Memory B cell (primary cell): ENCODE measurements around the gene PPP1R14C.

Experiments
- ATAC-seq: fragments of 150-1000 bp; cut with Tn5 transposase; 2 replicates; pipeline ENCODE4 v1.10.0; 2021; ENCODE audit warnings: low read depth, mild to moderate bottlenecking, moderate library complexity
- DNase-seq, 2 donors: peaks; one replicate each; pipeline ENCODE4 v3.0.0; 2022; ENCODE audit warnings: low spot score in 2 of 2
- H3K27ac Mint-ChIP-seq: one replicate; pipeline ENCODE4 v1.8.0; 2022; ENCODE audit warnings: mild to moderate bottlenecking, moderate library complexity, mixed read lengths
- H3K27me3 Mint-ChIP-seq: one replicate; pipeline ENCODE4 v1.8.0; 2022; ENCODE audit warnings: mixed read lengths
- H3K36me3 Mint-ChIP-seq: one replicate; pipeline ENCODE4 v1.8.0; 2022; ENCODE audit warnings: mild to moderate bottlenecking, mixed read lengths
- H3K4me1 Mint-ChIP-seq: one replicate; pipeline ENCODE4 v1.8.0; 2022; ENCODE audit warnings: mixed read lengths
- H3K4me3 Mint-ChIP-seq: one replicate; pipeline ENCODE4 v1.8.0; 2022; ENCODE audit warnings: mild to moderate bottlenecking, moderate library complexity, mixed read lengths
- H3K9me3 Mint-ChIP-seq: one replicate; pipeline ENCODE4 v1.8.0; 2022; ENCODE audit warnings: mixed read lengths

Gene PPP1R14C, protein sequence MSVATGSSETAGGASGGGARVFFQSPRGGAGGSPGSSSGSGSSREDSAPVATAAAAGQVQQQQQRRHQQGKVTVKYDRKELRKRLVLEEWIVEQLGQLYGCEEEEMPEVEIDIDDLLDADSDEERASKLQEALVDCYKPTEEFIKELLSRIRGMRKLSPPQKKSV

GRCh38 chr6:150142670-150143515, at the start of gene PPP1R14C:
TSS of gene PPP1R14C (plus strand) at chr6:150143044. CDS start at chr6:150143193, 149 bp downstream.
- ATAC-seq (peak; percentile 72), DNase-seq (peak in 1 of 2 donors; percentile 38)
- Mint-ChIP-seq H3K4me1 (peaks cover 22% of the 10 kb centered on the region), H3K9me3 (peaks cover 7% of the 10 kb centered on the region), H3K36me3 (no peaks in the 10 kb centered on the region), H3K27ac (no peak within 1 kb of the TSS), H3K4me3 (peak within 1 kb of the TSS; percentile 78), H3K27me3 (peaks cover 12% of the 10 kb centered on the region)

DNA sequence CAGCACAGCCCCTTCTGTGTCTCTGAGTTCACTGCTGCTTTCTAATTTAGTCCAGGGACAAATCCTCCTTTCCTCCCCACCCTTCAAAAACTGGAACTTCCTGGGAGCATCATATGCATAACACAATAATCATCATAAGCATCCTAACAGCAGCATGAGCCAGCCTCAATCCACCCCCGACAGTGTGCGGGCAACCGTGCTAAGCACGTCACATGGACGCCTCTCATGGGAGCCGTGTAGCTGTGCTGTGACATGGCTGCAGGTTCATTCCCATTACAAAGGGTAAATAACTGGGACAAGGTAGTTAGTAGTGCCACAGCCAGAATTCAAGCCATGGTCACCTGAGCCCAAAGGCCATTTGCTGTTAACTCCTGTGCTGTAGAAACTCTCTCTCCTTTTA, 49.4 kb upstream of the PPP1R14C start:
- Mint-ChIP-seq H3K4me3 (no peak overlapping the region), H3K36me3 (no peaks in the 10 kb centered on the region), H3K27me3 (peaks cover 8% of the 10 kb centered on the region), H3K4me1 (peaks cover 2% of the 10 kb centered on the region), H3K27ac (no peak overlapping the region), H3K9me3 (no peaks in the 10 kb centered on the region)
- ATAC-seq: no peak
- DNase-seq: no peak

DNA sequence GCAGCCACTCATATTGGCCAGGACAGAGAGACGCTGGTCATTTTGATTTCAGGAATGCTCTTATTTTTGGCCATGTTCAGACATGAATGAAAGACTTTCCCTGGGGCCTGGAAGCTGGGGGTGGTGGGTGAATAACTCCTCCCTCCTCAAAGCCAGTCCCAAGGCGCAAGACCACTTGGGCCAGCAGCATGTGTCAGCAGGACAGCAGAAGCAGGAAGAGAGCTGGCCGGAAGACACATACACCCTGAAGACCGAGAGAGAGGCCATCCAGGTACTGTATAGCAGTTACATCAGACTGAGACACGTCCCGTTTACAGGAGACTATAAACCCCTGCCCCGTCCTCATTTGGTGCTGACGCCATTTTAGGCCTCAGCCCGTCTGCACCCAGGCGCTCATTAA, 44.7 kb upstream of the PPP1R14C start:
- no peak overlapping the region for H3K27ac Mint-ChIP-seq
- no peaks in the 10 kb centered on the region for H3K36me3 Mint-ChIP-seq
- H3K9me3 Mint-ChIP-seq: no peaks in the 10 kb centered on the region
- H3K4me3 Mint-ChIP-seq: no peak overlapping the region
- peaks cover 6% of the 10 kb centered on the region for H3K27me3 Mint-ChIP-seq
- DNase-seq (no peak), ATAC-seq (no peak)
- peaks cover 2% of the 10 kb centered on the region for H3K4me1 Mint-ChIP-seq

- ATAC-seq (no peak), DNase-seq (no peak)
- Mint-ChIP-seq H3K27me3 (peaks cover 6% of the 10 kb centered on the region), H3K36me3 (no peaks in the 10 kb centered on the region), H3K9me3 (no peaks in the 10 kb centered on the region), H3K4me1 (peaks cover 2% of the 10 kb centered on the region), H3K4me3 (no peak overlapping the region), H3K27ac (no peak overlapping the region)
Measured at GRCh38 chr6:150099546-150099945, 43.3 kb upstream of the PPP1R14C start.

DNA sequence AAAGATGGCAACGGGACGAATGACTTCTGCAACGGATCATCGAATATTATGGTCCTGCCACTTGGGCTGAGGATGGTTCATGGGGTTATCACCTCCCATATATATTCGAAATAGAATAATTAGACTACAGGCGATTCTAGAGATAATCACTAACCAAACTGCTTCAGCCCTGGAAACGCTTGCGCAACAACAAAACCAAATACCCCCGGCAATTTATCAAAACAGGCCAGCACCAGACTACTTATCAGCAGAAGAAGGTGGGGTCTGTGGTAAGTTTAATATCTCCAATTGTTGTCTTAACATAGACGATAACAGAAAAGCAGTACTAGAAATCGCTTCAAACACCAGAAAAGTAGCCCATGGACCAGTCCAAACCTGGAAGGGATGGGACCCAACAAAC, 42.9 kb upstream of the PPP1R14C start:
- Mint-ChIP-seq H3K4me3 (no peak overlapping the region), H3K9me3 (no peaks in the 10 kb centered on the region), H3K36me3 (no peaks in the 10 kb centered on the region), H3K4me1 (no peaks in the 10 kb centered on the region), H3K27ac (no peak overlapping the region), H3K27me3 (peaks cover 6% of the 10 kb centered on the region)
- DNase-seq: no peak
- no peak for ATAC-seq

DNA sequence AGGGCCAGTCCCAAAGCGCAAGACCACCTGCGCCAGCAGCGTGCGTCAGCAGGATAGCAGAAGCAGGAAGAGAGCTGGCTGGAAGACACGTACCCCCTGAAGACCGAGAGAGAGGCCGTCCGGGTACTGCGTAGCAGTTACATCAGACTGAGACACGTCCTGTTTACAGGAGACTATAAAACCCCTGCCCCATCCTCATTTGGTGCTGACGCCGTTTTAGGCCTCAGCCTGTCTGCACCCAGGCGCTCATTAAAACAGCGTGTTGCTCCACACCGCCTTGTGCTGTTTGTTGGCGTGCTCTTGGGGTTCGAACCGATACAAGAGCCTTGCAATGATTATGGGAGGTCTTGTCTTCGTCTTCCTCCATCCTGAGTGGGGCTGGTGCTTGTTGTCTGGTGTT, 42.1 kb upstream of the PPP1R14C start:
- no peak for DNase-seq

GRCh38 chr6:150102750-150103270, 40.0 kb upstream of the PPP1R14C start:
- Mint-ChIP-seq H3K36me3 (no peaks in the 10 kb centered on the region), H3K4me1 (no peaks in the 10 kb centered on the region), H3K9me3 (no peaks in the 10 kb centered on the region), H3K27me3 (peaks cover 4% of the 10 kb centered on the region), H3K27ac (no peak overlapping the region), H3K4me3 (no peak overlapping the region)
- no peak for ATAC-seq
- DNase-seq: no peak

More for the DNA sequence above, 42.1 kb upstream of the PPP1R14C start:
- Mint-ChIP-seq H3K9me3 (no peaks in the 10 kb centered on the region), H3K27ac (no peak overlapping the region), H3K27me3 (peaks cover 2% of the 10 kb centered on the region), H3K36me3 (no peaks in the 10 kb centered on the region), H3K4me3 (no peak overlapping the region), H3K4me1 (no peaks in the 10 kb centered on the region)
- no peak for ATAC-seq

- H3K36me3 Mint-ChIP-seq: no peaks in the 10 kb centered on the region
- DNase-seq: no peak
- ATAC-seq: no peak
- H3K27me3 Mint-ChIP-seq: peaks cover 7% of the 10 kb centered on the region
- peaks cover 2% of the 10 kb centered on the region for H3K4me1 Mint-ChIP-seq
- H3K27ac Mint-ChIP-seq: no peak overlapping the region
- H3K9me3 Mint-ChIP-seq: no peaks in the 10 kb centered on the region
- no peak overlapping the region for H3K4me3 Mint-ChIP-seq
Measured at GRCh38 chr6:150112233-150112632, 30.6 kb upstream of the PPP1R14C start.

- Mint-ChIP-seq H3K4me3 (no peak overlapping the region), H3K36me3 (no peaks in the 10 kb centered on the region), H3K27ac (no peak overlapping the region), H3K9me3 (no peaks in the 10 kb centered on the region), H3K4me1 (peaks cover 19% of the 10 kb centered on the region), H3K27me3 (peaks cover 6% of the 10 kb centered on the region)
- ATAC-seq: no peak
- no peak for DNase-seq
Measured at GRCh38 chr6:150115769-150116168, 27.1 kb upstream of the PPP1R14C start.

DNA sequence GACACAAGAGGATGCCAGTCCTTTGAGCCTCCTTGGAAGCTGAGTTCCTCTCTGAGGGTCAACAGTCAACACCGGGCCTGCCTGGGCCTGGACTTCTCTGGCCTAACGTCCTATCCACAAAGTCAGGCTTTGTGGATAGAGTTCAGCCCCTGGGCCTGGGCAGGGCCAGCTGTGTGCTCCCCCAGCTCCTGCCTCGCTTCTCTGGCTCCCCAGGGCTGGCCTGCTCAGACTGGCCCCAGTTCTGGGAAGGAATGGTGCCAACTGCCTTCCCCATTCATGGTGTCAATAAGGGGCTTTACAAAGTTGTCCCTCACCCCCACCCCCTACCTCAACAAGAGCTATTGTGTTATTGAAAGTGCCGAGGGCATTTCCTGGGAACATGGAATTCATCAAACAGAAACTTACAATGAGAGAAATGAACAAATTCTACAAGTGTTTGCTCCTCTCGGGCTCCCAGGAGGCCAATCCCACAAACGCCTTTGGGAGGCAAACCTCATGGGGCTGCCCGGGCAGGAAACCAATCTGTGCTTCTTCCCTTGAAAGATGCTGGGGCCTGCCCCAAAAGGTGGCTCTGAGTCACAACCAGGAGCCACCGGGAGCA, 26.5 kb upstream of the PPP1R14C start:
- no peak overlapping the region for H3K27ac Mint-ChIP-seq
- peaks cover 19% of the 10 kb centered on the region for H3K4me1 Mint-ChIP-seq
- no peaks in the 10 kb centered on the region for H3K9me3 Mint-ChIP-seq
- no peaks in the 10 kb centered on the region for H3K36me3 Mint-ChIP-seq
- H3K4me3 Mint-ChIP-seq: no peak overlapping the region
- ATAC-seq: no peak
- DNase-seq: no peak
- H3K27me3 Mint-ChIP-seq: peaks cover 3% of the 10 kb centered on the region

DNA sequence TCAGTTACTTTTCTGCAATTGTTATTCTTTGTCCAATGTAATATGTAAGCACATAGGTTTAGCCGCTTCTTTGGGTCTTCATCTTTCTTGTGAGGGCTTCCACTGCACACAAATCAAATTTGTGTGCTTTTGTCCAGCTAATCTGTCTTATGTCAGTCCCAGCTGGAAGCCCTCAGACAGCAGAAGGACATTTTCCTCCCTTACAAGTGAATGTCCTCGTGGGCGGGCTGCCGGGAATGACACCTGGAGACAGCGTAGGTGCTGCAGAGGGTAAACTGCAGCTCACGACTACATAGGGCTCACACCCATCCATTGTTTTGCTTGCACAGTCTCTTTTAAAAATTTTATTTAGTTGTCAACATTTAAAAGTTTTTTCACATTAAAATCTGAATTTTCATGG, 24.6 kb upstream of the PPP1R14C start:
- H3K4me1 Mint-ChIP-seq: peaks cover 21% of the 10 kb centered on the region
- no peak for DNase-seq
- no peak for ATAC-seq
- no peak overlapping the region for H3K4me3 Mint-ChIP-seq
- no peaks in the 10 kb centered on the region for H3K9me3 Mint-ChIP-seq
- no peaks in the 10 kb centered on the region for H3K36me3 Mint-ChIP-seq
- no peak overlapping the region for H3K27ac Mint-ChIP-seq
- H3K27me3 Mint-ChIP-seq: peaks cover 2% of the 10 kb centered on the region

DNA sequence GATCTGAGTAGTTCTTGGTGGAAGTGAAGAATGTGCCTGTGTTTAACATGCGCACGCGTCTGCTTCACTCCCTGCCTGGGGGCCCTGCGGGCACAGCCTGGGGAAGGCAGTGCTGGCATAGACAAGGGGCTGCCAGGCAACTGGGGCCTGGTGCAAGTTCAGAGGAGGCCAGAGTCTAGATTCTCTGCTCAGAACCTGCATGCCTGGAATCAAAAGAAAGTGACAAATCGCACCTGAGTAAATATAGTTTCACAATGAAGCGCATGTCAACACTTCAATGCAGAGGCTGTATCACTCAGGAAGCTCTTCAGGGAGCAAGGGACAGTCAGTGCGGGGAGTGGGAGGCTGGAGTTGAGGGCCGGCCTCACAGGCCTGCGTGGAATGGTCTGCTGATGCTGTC, 24.2 kb upstream of the PPP1R14C start:
- no peaks in the 10 kb centered on the region for H3K9me3 Mint-ChIP-seq
- ATAC-seq (no peak), DNase-seq (no peak)
- H3K27me3 Mint-ChIP-seq: peaks cover 4% of the 10 kb centered on the region
- H3K4me3 Mint-ChIP-seq: no peak overlapping the region
- peaks cover 21% of the 10 kb centered on the region for H3K4me1 Mint-ChIP-seq
- H3K36me3 Mint-ChIP-seq: no peaks in the 10 kb centered on the region
- no peak overlapping the region for H3K27ac Mint-ChIP-seq

DNA sequence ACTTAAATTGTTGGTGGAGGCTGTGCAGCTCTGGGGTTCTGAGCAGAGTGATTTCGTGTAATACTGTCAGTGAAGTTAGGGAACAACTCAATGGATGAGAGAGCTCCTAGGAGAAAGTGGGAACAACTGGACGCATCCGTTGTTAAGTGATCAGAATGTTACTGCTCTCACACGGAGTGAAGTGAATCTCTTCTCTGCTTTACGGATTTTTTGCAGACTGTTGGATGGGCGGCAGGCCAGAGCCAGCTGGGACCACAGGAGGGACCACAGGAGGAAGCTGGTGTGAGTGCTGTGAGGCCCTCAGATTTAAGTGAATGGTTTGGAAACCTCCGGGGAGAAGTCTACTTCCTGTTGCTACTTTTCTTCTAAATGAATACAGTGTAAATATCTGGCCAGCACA, 23.7 kb upstream of the PPP1R14C start:
- peak; percentile 42 for ATAC-seq
- H3K27ac Mint-ChIP-seq: no peak overlapping the region

DNA sequence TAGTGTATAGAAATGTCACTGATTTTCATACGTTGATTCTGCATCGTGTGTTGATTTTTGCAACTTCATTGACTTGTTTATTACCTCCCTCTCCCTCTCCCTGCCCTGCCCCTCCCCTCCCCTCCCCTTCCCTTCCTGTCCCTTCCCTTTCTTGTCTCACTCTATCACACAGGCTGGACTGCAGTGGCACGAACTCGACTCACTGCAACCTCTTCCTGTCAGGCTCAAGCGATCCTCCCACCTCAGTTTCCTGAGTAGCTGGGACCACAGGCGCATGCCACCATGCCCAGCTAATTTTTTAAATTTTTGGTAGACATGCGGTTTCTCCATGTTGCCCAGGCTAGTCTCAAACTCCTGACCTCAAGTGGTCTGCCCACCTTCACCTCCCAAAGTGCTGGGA, 19.2 kb upstream of the PPP1R14C start:
- Mint-ChIP-seq H3K27me3 (peaks cover 26% of the 10 kb centered on the region), H3K4me1 (peaks cover 19% of the 10 kb centered on the region), H3K27ac (no peak overlapping the region), H3K4me3 (no peak overlapping the region), H3K36me3 (no peaks in the 10 kb centered on the region), H3K9me3 (no peaks in the 10 kb centered on the region)
- no peak for ATAC-seq
- no peak for DNase-seq

More for the DNA sequence above, 23.7 kb upstream of the PPP1R14C start:
- H3K4me3 Mint-ChIP-seq: peak overlapping the region; percentile 16
- H3K9me3 Mint-ChIP-seq: no peaks in the 10 kb centered on the region
- no peak for DNase-seq
- H3K27me3 Mint-ChIP-seq: peaks cover 8% of the 10 kb centered on the region
- H3K4me1 Mint-ChIP-seq: peaks cover 21% of the 10 kb centered on the region
- no peaks in the 10 kb centered on the region for H3K36me3 Mint-ChIP-seq
